B cell (primary cell): ENCODE data around the gene ATP6V0E2.

Source experiments
- EZH2 ChIP-seq: IDR thresholded peaks from 2 replicates; pipeline ENCODE4 v1.6.1; 2012; ENCODE audit warnings: borderline replicate concordance, low read depth, mild to moderate bottlenecking, moderate library complexity, low read length; ENCODE audit not compliant: insufficient read depth, poor library complexity, severe bottlenecking
- TF ChIP-seq, protein P1 (sequence below): fragments of 200-600 bp; IDR thresholded peaks from one replicate; pipeline ENCODE4 v1.8.0; 2022; ENCODE audit warnings: antibody characterized with exemption, mild to moderate bottlenecking

DNA sequence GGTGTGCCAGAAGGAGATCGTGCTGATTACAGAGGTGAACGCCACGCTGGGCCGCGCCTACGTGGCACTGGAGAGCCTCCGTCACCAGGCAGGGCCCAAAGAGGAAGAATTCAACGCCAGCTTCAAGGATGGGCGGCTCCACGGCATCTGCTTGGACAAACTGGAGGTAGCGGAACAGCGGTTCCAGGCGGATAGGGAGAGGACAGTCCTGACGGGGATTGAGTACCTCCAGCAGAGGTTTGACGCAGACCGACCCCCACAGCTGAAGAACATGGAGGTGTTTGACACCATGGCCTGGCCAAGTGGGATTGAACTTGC is 12.1 kb upstream of the ATP6V0E2 start:
- TF ChIP-seq, protein P1, sequence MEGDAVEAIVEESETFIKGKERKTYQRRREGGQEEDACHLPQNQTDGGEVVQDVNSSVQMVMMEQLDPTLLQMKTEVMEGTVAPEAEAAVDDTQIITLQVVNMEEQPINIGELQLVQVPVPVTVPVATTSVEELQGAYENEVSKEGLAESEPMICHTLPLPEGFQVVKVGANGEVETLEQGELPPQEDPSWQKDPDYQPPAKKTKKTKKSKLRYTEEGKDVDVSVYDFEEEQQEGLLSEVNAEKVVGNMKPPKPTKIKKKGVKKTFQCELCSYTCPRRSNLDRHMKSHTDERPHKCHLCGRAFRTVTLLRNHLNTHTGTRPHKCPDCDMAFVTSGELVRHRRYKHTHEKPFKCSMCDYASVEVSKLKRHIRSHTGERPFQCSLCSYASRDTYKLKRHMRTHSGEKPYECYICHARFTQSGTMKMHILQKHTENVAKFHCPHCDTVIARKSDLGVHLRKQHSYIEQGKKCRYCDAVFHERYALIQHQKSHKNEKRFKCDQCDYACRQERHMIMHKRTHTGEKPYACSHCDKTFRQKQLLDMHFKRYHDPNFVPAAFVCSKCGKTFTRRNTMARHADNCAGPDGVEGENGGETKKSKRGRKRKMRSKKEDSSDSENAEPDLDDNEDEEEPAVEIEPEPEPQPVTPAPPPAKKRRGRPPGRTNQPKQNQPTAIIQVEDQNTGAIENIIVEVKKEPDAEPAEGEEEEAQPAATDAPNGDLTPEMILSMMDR = no peak
- TF ChIP-seq EZH2 = no peak
